Keratinocyte (primary cell): ENCODE data around the gene MKS1.

Experiments
- EZH2 ChIP-seq: IDR thresholded peaks from one replicate; pipeline ENCODE4 v1.6.1; 2012; ENCODE audit warnings: inconsistent platforms, mild to moderate bottlenecking, low read length, moderate library complexity
- TF ChIP-seq, protein P1 (sequence below), 3 experiments: IDR thresholded peaks in 1 of 3; conservative IDR thresholded peaks in 1 of 3; optimal IDR thresholded peaks in 1 of 3; 2 replicates in 2 of 3; 3 replicates in 1 of 3; pipeline versions ENCODE3 to v1.5.1; 2011; ENCODE audit warnings: low read length in 3 of 3, mild to moderate bottlenecking in 3 of 3, moderate library complexity in 2 of 3, control low read depth in 1 of 3, inconsistent platforms in 1 of 3; ENCODE audit not compliant: insufficient read depth in 2 of 3; ENCODE audit errors: extremely low read depth in 1 of 3

DNA sequence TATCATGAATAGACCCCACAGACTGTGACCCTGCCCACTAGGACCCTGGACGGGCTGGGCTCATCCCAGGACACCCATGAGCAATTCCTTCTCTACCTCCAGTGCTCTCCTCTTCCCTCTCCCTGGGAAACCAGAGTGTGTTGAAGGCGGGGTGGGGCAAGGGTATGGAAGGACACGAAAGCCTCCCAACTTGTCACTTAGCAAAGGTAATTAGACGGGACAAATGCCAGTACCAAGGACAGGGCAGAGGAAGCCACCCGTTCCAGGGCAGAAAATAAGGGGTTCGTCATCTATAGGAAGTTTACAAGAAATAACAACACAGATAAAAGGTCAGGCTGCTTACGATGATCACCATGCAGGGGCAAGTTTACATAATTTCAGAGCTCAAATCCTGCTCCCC is 31.4 kb downstream of the MKS1 start:
- TF ChIP-seq, protein P1, sequence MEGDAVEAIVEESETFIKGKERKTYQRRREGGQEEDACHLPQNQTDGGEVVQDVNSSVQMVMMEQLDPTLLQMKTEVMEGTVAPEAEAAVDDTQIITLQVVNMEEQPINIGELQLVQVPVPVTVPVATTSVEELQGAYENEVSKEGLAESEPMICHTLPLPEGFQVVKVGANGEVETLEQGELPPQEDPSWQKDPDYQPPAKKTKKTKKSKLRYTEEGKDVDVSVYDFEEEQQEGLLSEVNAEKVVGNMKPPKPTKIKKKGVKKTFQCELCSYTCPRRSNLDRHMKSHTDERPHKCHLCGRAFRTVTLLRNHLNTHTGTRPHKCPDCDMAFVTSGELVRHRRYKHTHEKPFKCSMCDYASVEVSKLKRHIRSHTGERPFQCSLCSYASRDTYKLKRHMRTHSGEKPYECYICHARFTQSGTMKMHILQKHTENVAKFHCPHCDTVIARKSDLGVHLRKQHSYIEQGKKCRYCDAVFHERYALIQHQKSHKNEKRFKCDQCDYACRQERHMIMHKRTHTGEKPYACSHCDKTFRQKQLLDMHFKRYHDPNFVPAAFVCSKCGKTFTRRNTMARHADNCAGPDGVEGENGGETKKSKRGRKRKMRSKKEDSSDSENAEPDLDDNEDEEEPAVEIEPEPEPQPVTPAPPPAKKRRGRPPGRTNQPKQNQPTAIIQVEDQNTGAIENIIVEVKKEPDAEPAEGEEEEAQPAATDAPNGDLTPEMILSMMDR (optimal IDR thresholded peaks at IDR 0.05 in 1 of 3, IDR thresholded peaks at IDR 0.05 in 1 of 3, conservative IDR thresholded peaks at IDR 0.05 in 1 of 3; ENCODE audit: extremely low read depth in 1 of 3, insufficient read depth in 2 of 3, low read length in 3 of 3) = no peak
- no peak for TF ChIP-seq EZH2
